SJSA1 (cell line): Measurements from ENCODE around the gene TPM4. TPM values are rescaled to one million over a fixed set of nuclear protein-coding genes. Genes with fewer than 3 reads are reported as not detected.
"Not testable (repeated sequence)": the region's sequence is repeated elsewhere in the genome, so short reads cannot be mapped to it uniquely, and the experiment has no call there.

Source experiments
- DNase-seq, 2 experiments: peaks; one replicate each; pipeline ENCODE4 v3.0.0-alpha.2; 2015 to 2020; ENCODE audit warnings: low spot score in 2 of 2, low read depth in 1 of 2
- H3K27ac ChIP-seq: fragments of 250-450 bp; sonication (Bioruptor Pico); 2 replicates; pipeline ENCODE4 v1.5.1; 2020; ENCODE audit warnings: mild to moderate bottlenecking, moderate library complexity
- H3K27me3 ChIP-seq: fragments of 250-450 bp; sonication (Bioruptor Pico); replicated peaks from 2 replicates; pipeline ENCODE4 v1.5.1; 2020; ENCODE audit warnings: mild to moderate bottlenecking, moderate library complexity
- H3K36me3 ChIP-seq: fragments of 250-450 bp; sonication (Bioruptor Pico); 2 replicates; pipeline ENCODE4 v1.5.1; 2020; ENCODE audit warnings: mild to moderate bottlenecking
- H3K4me1 ChIP-seq: fragments of 250-450 bp; sonication (Bioruptor Pico); replicated peaks from 2 replicates; pipeline ENCODE4 v1.6.1; 2021; ENCODE audit warnings: mild to moderate bottlenecking
- H3K4me3 ChIP-seq: fragments of 250-450 bp; sonication (Bioruptor Pico); 2 replicates; pipeline ENCODE4 v1.5.1; 2020; ENCODE audit warnings: mild to moderate bottlenecking
- H3K9me3 ChIP-seq: fragments of 250-450 bp; sonication (Bioruptor Pico); replicated peaks from 2 replicates; pipeline ENCODE4 v1.5.1; 2020; ENCODE audit warnings: mild to moderate bottlenecking
- total RNA-seq: library from RNA; depleted of rRNA; stranded (reverse); fragments of >200 nt; shearing (Covaris generic); gene quantifications from 2 replicates; pipeline ENCODE4 v1.2.3, GENCODE V29; 2014

TPM4 gene
- total RNA-seq, 1 experiment from 2014 or later: 1,990 TPM

- Histone ChIP-seq H3K36me3 (peaks cover 29% of the 10 kb centered on the region), H3K9me3 (no peaks in the 10 kb centered on the region), H3K27ac (peak within 1 kb of the TSS; percentile 57), H3K4me1 (peaks cover 14% of the 10 kb centered on the region), H3K4me3 (peak within 1 kb of the TSS; percentile 66), H3K27me3 (no peaks in the 10 kb centered on the region)
- peak; percentile 99 to 100 for DNase-seq
These were observed 35.0 kb downstream of the TPM4 start, which contains the start of gene RAB8A for GRCh38 chr19:16111160-16111908. Gene RAB8A (plus strand): TSS chr19:16111889. CDS start chr19:16111902, 13 bp downstream.

- H3K27ac ChIP-seq: peak overlapping the region; percentile 57
- no peak for DNase-seq
- no peaks in the 10 kb centered on the region for H3K27me3 ChIP-seq
- peaks cover 13% of the 10 kb centered on the region for H3K4me1 ChIP-seq
- H3K9me3 ChIP-seq: no peaks in the 10 kb centered on the region
- H3K4me3 ChIP-seq: peak overlapping the region; percentile 66
- H3K36me3 ChIP-seq: peaks cover 31% of the 10 kb centered on the region
These were observed 35.8 kb downstream of the TPM4 start for GRCh38 chr19:16111909-16112752.

DNA sequence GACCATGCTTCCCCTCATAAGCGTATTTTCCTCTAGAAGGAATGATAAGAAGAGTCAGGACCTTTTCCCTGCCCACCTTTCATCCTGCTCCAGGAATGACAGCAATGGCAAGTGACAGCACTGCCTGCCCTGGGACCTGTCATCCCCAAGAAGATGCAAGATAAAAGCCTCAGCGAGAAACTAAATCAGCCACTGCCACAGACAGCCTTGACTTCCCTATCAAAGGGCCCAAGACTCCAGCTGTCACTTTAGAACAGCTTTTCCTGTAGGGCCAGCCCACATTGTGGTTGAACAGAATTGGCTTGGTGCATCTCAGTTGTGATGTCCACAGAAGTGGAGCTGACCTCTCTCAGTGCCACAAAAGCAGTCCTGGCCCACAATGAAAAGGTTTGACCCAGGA is 36.5 kb downstream of the TPM4 start:
- peaks cover 13% of the 10 kb centered on the region for H3K4me1 ChIP-seq
- no peak for DNase-seq
- peaks cover 37% of the 10 kb centered on the region for H3K36me3 ChIP-seq
- no peak overlapping the region for H3K27ac ChIP-seq
- peak overlapping the region; percentile 66 for H3K4me3 ChIP-seq
- H3K27me3 ChIP-seq: no peaks in the 10 kb centered on the region
- no peaks in the 10 kb centered on the region for H3K9me3 ChIP-seq

DNA sequence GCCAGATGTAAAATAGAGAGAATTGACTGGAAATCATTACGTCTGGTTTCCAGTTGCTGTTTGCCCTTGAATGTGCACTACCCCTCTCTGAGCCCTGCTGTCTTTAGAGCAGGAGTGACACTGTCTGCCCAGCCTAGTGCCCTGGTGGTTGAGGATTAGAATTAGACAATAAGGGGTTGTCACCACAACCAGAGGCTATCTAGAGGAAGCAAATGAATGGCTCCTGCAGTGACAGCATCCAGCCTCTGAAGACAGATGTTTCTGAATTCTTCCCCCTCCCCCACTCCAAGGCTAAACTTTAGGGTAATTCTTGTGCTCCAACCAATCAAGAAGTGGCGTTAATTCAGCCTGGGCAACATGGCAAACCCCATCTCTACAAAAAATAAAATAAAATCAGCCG is 37.4 kb downstream of the TPM4 start:
- no peak overlapping the region for H3K27ac ChIP-seq

GRCh38 chr19:16115301-16116039 is 39.2 kb downstream of the TPM4 start:
- Histone ChIP-seq H3K27ac (no peak overlapping the region), H3K4me3 (no peak overlapping the region), H3K4me1 (peaks cover 13% of the 10 kb centered on the region), H3K36me3 (peaks cover 62% of the 10 kb centered on the region), H3K27me3 (no peaks in the 10 kb centered on the region), H3K9me3 (no peaks in the 10 kb centered on the region)
- no peak for DNase-seq

More for the DNA sequence above, 37.4 kb downstream of the TPM4 start:
- Histone ChIP-seq H3K27me3 (no peaks in the 10 kb centered on the region), H3K36me3 (peaks cover 47% of the 10 kb centered on the region), H3K4me1 (peaks cover 13% of the 10 kb centered on the region), H3K4me3 (no peak overlapping the region), H3K9me3 (no peaks in the 10 kb centered on the region)
- no peak for DNase-seq

- Histone ChIP-seq H3K4me3 (no peak overlapping the region), H3K4me1 (peaks cover 9% of the 10 kb centered on the region), H3K36me3 (peaks cover 68% of the 10 kb centered on the region), H3K27me3 (no peaks in the 10 kb centered on the region), H3K27ac (no peak overlapping the region), H3K9me3 (no peaks in the 10 kb centered on the region)
- no peak for DNase-seq
These were observed 39.8 kb downstream of the TPM4 start for GRCh38 chr19:16116067-16116466.

DNA sequence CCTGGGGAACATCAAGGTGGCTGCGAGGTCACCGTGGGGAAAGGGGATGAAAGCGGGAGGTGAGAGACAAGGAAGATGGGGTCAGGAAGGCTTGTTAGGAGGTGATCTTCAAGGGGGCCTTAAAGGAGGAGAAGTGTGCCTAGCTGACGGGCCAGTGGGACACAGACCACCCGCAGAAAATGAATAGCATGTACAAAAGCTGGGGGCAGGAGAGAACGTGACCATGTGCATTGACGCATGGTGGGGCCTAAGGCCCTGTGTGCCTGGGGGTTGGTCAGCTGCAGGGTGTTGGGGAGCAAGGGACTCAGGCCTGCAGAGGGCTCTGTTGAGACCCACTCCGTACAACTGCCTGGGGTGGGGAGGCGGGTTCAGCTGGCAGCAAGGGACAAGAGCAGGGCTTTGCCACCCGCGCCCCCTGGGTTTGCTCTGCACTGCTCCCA is 41.3 kb downstream of the TPM4 start:
- Histone ChIP-seq H3K27me3 (no peaks in the 10 kb centered on the region), H3K4me3 (no peak overlapping the region), H3K9me3 (no peaks in the 10 kb centered on the region), H3K27ac (no peak overlapping the region), H3K36me3 (peaks cover 79% of the 10 kb centered on the region), H3K4me1 (peaks cover 3% of the 10 kb centered on the region)
- no peak for DNase-seq

GRCh38 chr19:16118489-16119033 is 42.3 kb downstream of the TPM4 start:
- H3K36me3 ChIP-seq: peaks cover 82% of the 10 kb centered on the region
- DNase-seq: no peak
- no peaks in the 10 kb centered on the region for H3K27me3 ChIP-seq
- no peak overlapping the region for H3K4me3 ChIP-seq
- H3K4me1 ChIP-seq: no peaks in the 10 kb centered on the region
- no peaks in the 10 kb centered on the region for H3K9me3 ChIP-seq
- H3K27ac ChIP-seq: no peak overlapping the region

GRCh38 chr19:16119075-16119857 is 43.0 kb downstream of the TPM4 start:
- not testable (repeated sequence) for H3K4me3 ChIP-seq, DNase-seq, H3K27me3 ChIP-seq, H3K27ac ChIP-seq, H3K4me1 ChIP-seq, H3K9me3 ChIP-seq
- peaks cover 85% of the 10 kb centered on the region for H3K36me3 ChIP-seq

GRCh38 chr19:16121141-16121540 is 44.8 kb downstream of the TPM4 start:
- peaks cover 91% of the 10 kb centered on the region for H3K36me3 ChIP-seq

DNA sequence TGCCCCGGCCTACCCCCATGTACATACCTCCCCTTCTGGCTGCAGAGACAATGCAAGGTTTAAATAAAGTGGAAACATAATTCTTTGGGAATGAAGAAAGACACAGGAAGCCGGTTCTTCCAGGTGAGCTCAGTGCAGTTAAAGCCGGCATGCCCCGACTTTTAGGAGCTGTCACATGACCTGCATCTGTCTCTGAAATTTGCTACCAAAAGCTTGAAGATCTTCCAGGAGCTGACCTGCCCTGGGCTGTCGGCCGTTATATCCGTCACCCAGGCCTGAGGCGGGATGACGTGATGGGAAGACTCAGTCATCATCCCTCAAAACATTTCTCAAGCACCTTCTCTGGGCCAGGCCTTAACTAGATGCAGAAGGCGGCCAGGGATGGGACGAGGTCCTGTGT is 45.7 kb downstream of the TPM4 start:
- peaks cover 95% of the 10 kb centered on the region for H3K36me3 ChIP-seq
- H3K9me3 ChIP-seq: no peaks in the 10 kb centered on the region
- no peaks in the 10 kb centered on the region for H3K27me3 ChIP-seq
- H3K4me1 ChIP-seq: no peaks in the 10 kb centered on the region
- no peak for DNase-seq
- no peak overlapping the region for H3K4me3 ChIP-seq
- H3K27ac ChIP-seq: no peak overlapping the region

More at GRCh38 chr19:16121141-16121540, 44.8 kb downstream of the TPM4 start:
- H3K4me3 ChIP-seq: no peak overlapping the region
- H3K27ac ChIP-seq: no peak overlapping the region
- no peak for DNase-seq
- no peaks in the 10 kb centered on the region for H3K4me1 ChIP-seq
- no peaks in the 10 kb centered on the region for H3K9me3 ChIP-seq
- no peaks in the 10 kb centered on the region for H3K27me3 ChIP-seq

GRCh38 chr19:16124953-16125352 is 48.7 kb downstream of the TPM4 start:
- Histone ChIP-seq H3K36me3 (peaks cover 96% of the 10 kb centered on the region), H3K4me3 (no peak overlapping the region), H3K4me1 (no peaks in the 10 kb centered on the region), H3K9me3 (no peaks in the 10 kb centered on the region), H3K27ac (no peak overlapping the region), H3K27me3 (no peaks in the 10 kb centered on the region)
- DNase-seq: no peak
